DND-41 (cell line): Measurements from ENCODE around the gene GNG12.

Source experiments
- EZH2 ChIP-seq: IDR thresholded peaks from 3 replicates; pipeline ENCODE4 v1.6.1; 2012; ENCODE audit warnings: borderline replicate concordance, low read depth, mild to moderate bottlenecking, moderate library complexity, low read length, inconsistent platforms; ENCODE audit not compliant: severe bottlenecking
- TF ChIP-seq, protein P1 (sequence below): IDR thresholded peaks from 2 replicates; pipeline ENCODE4 v1.5.1; 2012; ENCODE audit warnings: borderline replicate concordance, low read length, moderate library complexity, mild to moderate bottlenecking; ENCODE audit not compliant: poor library complexity, severe bottlenecking; ENCODE audit errors: extremely low read depth

DNA sequence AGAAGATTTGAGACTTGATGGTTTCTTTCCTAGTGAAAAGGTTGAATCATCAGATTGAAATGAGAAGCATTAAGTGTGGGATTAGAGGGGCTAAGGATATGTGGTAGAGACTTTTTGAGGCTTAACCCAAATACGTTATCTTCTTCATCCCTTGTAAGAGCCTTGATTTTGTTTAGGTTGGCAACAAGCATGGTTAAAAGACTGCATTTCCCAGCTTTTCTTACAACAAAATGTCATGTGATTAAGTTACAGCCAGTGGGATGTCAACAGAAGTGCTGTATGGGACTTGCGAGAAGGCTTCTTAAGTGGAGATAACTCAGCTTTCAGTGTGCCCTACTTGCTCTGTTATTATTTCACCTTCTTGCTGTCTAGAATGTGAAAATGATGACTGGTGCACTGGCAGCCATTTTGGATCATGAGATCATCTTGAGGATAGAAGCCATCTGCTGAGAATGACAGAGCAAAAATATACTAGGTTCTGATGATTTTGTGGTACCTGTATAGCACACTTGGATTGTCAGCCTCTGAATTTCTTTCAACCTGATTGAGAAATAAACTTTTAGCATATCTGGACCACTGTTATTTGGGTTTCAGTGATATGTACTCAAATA, 41.3 kb upstream of the GNG12 start:
- TF ChIP-seq, protein P1, sequence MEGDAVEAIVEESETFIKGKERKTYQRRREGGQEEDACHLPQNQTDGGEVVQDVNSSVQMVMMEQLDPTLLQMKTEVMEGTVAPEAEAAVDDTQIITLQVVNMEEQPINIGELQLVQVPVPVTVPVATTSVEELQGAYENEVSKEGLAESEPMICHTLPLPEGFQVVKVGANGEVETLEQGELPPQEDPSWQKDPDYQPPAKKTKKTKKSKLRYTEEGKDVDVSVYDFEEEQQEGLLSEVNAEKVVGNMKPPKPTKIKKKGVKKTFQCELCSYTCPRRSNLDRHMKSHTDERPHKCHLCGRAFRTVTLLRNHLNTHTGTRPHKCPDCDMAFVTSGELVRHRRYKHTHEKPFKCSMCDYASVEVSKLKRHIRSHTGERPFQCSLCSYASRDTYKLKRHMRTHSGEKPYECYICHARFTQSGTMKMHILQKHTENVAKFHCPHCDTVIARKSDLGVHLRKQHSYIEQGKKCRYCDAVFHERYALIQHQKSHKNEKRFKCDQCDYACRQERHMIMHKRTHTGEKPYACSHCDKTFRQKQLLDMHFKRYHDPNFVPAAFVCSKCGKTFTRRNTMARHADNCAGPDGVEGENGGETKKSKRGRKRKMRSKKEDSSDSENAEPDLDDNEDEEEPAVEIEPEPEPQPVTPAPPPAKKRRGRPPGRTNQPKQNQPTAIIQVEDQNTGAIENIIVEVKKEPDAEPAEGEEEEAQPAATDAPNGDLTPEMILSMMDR: no peak
- no peak for TF ChIP-seq EZH2
